ENCODE results near the gene DMAC2.
"Not testable (repeated sequence)": the region's sequence is repeated elsewhere in the genome, so short reads cannot be mapped to it uniquely, and the experiment has no call there.

The DMAC2 gene

DNA sequence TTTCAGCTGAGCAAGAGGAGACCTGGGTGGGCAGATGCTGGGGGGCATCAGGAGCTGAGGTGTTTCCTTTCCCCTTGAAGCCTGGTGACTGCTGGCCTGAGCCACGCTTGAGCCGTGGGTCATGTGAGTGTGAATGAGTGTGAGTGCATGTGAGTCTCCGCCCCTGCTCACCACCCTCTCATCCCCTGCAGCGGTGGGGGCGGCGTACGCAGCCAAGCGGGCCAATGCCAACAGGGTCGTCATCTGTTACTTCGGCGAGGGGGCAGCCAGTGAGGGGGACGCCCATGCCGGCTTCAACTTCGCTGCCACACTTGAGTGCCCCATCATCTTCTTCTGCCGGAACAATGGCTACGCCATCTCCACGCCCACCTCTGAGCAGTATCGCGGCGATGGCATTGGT is 17.7 kb downstream of the DMAC2 start:
- no peak for DNase-seq

DNA sequence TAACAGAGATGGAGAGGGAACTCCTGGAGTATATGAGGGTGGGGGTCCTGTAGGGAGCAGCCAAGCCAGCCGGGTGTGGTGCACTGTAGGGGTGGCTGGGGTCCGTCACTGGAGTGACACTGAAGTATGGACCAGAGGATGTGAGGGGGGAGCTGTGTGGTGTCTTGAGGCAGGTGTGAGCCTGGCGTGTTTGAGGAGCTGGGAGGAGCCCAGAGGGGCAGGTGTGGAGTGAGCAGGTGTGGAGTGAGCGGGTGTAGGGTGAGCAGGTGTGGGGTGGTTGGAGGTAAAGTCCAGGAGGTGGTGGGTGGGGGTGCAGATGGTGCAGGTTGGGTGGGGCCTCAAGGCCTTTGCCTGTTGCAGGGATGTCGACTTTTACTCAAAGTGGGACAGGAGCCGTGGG is 18.4 kb downstream of the DMAC2 start:
- peak; percentile 55 for DNase-seq

DNA sequence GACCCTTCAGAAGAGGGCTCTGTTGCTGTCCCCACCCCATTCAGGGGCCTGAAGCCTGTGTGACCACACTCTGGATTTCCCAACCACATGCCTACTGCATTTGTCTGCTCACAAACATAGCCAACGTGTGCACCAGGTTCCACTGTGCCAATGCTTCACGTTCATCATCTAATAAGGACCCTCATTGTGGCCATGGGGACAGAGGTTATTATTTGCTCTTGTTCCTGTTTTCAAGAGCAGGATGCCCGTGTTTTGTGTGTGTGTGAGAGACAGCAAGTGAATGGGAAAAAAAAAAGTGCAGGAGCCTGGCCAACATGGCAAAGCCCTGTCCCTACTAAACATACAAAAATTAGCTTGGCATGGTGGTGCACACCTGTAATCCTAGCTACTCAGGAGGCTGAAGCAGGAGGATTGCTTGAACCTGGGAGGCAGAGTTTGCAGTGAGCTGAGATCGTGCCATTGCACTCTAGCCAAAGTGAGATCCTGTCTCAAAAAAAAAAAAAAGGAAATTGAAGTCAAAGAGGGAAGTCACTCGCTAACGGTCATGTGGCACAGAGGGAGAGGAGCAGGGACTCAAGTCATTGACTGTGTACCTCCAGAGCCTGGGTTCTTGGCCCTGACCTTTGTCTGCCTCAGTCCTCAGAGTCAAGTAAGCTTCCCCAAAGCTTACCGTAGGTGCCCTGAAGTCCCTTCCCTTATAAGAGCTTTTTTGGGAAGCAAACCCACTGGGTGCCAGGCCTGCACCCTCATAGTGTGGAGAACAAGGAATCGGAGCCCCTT is 19.4 kb downstream of the DMAC2 start:
- DNase-seq: no peak

DNA sequence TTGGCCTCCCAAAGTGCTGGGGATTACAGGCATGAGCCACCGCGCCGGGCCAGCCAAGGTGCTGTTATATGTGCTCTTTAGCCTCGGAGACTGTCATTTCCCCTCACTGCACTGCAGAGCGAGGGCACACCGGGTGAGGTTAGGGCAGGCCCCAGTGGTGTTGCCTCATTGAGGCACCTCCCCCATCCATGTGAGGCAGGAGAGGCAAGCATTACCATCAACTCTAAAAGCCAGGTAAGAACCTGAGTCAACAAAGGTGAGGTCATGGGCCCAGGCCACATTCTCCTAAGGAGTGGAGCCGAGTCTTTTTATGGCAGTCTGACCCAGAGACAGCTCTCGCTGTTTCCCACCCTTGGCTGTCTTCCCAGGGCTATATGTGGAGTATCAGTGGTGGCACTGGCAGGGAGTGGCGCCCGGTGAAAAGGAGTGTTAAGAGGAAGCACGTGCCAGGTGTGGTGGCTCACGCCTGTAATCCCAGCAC is 23.5 kb downstream of the DMAC2 start:
- peak; percentile 47 for DNase-seq

GRCh38 chr19:41415154-41415571 is 24.5 kb downstream of the DMAC2 start:
- DNase-seq: peak; percentile 12

- DNase-seq: no peak
Measured at GRCh38 chr19:41414461-41414860, 25.3 kb downstream of the DMAC2 start.

DNA sequence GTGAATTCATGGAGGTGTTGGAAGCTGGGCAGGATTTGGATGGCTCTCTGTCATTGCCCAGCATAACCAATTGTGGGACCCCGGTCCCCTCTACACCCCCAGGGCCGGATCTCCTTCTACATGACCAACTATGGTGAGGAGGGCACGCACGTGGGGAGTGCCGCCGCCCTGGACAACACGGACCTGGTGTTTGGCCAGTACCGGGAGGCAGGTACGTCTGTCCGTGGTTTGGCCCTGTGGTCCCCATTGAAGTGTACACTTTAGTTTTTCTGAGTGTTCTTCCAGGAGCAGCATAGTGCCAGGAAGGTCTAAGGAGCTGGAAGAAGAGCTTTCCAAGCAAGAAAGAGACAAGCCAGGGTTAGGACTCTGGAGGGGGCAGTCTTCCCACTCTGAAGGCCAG is 25.8 kb downstream of the DMAC2 start:
- no peak for DNase-seq

DNA sequence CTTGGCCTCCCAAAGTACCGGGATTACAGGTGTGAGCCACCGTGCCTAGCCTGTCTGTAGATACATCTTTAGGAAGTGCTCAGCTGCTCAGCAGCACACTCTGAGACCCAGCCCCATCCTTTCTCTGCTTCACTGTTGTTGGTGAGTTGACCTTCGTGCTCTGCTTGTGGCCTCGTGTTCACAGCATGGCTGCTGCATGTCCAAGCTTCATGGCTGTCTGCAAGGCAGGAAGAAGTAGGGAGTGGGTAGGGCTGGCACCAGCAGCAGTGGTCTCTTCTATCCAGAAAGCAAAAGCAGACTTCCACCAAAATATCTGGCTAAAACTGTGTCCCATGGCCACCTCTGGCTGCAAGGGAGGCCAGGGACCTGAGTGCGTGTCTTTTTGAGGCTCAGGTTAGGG is 26.8 kb downstream of the DMAC2 start:
- no peak for DNase-seq

- no peak for DNase-seq
Measured at GRCh38 chr19:41411968-41412265, 27.8 kb downstream of the DMAC2 start.

DNA sequence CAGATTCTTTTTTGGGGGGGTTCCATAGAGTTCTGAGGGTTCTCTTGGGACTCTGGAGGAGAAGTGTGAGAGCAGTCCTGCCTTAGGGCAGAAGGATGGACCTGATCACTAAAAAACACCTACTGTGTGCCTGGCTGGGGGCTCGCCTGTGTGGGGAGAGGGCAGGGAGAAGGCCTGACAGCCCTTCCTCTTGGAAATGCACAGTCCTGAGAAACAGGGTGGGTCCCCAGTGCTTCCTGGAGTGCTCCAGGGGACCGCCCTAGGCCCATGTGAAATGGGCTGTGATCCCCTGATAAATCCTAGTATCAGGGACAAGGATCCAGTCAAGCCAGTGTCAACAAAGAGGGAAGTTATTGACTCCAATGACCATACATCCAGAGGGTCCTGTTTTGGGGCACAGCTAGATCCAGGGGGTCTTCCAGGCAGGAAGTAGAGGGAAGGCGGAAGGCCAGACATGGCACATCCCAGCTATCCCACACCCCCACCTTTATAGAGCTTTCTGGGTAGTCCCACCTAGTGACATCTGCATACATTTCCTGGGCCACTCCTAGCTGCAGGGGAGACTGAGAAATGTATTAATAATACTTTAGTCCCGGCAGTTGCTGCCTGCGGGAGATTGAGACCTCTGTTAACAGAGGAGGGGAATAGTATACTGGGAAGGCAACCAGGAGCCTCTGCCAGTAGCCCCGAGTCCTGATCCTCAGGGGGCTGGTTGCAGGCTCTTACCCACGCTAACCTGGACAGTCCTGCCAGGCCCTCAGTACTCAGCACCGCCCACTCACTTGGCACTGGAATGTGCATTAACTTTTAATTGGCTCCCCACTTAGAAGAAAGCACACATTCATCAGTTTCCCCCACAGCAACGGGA is 28.4 kb downstream of the DMAC2 start:
- DNase-seq: no peak

- DNase-seq: no peak
Measured at GRCh38 chr19:41410336-41411054, 29.2 kb downstream of the DMAC2 start.

- peak; percentile 44 for DNase-seq
Measured at GRCh38 chr19:41409288-41409687, 30.4 kb downstream of the DMAC2 start.

DNA sequence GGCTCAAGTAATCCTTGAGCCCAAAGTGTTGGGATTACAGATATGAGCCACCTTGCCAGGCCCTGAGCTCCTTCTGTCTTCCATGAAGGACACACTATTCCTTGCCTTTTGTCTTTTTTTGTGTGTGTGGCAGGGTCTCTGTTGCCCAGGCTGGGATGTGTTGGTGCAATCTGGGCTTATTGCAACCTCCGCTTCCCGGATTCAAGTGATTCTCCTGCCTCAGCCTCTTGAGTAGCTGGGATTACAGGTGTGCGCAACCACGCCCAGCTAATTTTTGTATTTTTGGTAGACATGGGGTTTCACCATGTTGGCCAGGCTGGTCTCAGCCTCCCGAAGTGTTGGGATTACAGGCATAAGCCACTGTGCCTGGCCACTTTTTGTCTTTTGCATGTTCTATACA is 30.9 kb downstream of the DMAC2 start:
- DNase-seq: not testable (repeated sequence)

- DNase-seq: no peak
Measured at GRCh38 chr19:41408256-41408655, 31.5 kb downstream of the DMAC2 start.

- no peak for DNase-seq
Measured at GRCh38 chr19:41407271-41407670, 32.4 kb downstream of the DMAC2 start.

- no peak for DNase-seq
Measured at GRCh38 chr19:41405776-41406175, 33.9 kb downstream of the DMAC2 start.

DNA sequence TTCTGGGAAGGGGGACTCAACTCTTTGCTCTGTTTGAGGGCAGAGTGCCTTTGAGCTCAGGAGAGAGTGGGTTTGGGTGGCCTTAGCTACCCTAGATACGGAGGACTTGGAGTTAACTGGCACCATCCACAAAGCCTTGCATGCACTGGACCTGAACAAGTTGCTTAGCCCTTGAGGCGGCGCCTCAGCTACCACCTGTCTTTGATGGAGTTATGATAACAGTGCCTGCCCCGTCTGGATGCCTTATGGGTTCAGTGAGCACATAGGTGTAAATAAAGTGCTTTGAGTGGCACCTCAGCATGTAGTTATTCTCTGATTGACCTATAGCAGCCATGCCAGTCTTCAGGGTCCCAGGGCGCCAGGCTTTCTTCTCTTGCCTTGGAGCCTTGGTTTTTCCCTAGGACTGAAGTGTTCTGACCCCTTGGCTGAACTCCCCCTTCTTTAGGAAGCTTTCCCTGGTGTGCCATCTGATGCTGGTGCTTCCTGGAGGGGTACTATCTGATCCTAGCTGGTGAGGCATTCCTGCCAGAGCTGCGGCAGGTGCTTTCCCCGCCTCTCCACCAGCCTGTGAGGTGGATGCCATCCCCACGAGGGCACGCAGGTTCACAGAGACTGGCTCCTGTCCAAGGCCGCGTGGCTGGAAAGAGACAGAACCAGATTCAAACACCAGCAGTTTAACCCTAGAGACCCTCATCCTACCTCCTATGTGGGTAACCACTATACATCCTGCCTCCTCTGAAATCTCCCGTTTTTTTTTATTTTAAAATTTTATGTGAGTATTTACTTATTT is 36.3 kb downstream of the DMAC2 start:
- DNase-seq: no peak

DNA sequence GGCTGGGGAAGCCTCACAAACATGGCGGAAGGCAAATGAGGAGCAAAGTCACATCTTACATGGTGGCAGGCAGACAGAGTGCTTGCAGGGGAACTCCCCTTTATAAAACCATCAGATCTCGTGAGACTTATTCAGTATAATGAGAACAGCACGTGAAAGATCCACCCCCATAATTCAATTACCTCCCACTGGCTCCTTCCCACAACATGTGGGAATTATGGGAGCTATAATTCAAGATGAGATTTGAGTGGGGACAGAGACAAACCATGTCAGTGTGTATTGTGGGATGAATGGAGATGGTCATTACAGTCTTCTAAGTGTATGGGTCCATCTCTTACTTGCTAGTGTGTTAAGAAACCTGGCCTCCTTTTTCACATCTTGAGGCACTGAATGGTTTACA is 37.7 kb downstream of the DMAC2 start:
- DNase-seq: no peak

- DNase-seq: no peak
Measured at GRCh38 chr19:41401483-41401882, 38.2 kb downstream of the DMAC2 start.

GRCh38 chr19:41399525-41399924 is 40.2 kb downstream of the DMAC2 start:
- no peak for DNase-seq

DNA sequence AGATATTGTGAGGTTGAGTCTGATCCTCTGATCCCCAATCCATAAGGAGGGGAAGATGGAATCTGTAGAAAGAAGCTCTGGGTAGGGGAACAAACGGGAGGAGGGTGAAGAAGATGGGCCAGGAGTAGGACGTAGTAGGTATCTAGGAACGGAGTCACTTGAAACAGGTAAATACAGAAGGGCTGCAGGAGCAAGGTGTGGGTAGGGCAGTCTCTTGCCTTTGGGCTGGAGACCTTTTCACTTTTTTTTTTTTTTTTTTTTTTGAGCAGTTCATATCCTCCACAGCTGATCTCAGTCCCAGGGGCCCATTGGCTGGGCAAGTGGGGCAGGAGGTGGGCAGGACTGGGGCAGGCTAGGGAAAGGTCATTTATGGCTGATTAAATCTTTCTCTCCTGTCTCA is 40.6 kb downstream of the DMAC2 start:
- no peak for DNase-seq

- DNase-seq: no peak
Measured at GRCh38 chr19:41398598-41398997, 41.1 kb downstream of the DMAC2 start.

GRCh38 chr19:41398050-41398418 is 41.7 kb downstream of the DMAC2 start:
- no peak for DNase-seq

Data from DMS153 (cell line).